BJ (cell line): ENCODE measurements around the gene PROC. TPM values are rescaled to one million over a fixed set of nuclear protein-coding genes. Genes with fewer than 3 reads are reported as not detected.

ENCODE experiments used
- CTCF ChIA-PET: fragments of 350-600 bp; formaldehyde crosslinking; extraction: SDS; loops from one replicate; lab custom pipeline; 2021; ENCODE audit warnings: antibody characterized with exemption, inconsistent platforms; lab: Yijun Ruan, JAX
- POLR2A ChIA-PET: fragments of 300-600 bp; sonication (Branson Sonifier 250); formaldehyde crosslinking; extraction: SDS; loops from one replicate; lab custom pipeline; 2021; ENCODE audit warnings: antibody characterized with exemption; lab: Charles Lee
- DNase-seq: peaks from one replicate; pipeline ENCODE4 v3.0.0-alpha.2; 2011; ENCODE audit warnings: low read depth
- H3K27me3 ChIP-seq: 2 replicates; pipeline ENCODE4 v1.6.0; 2011; ENCODE audit warnings: low read length; ENCODE audit not compliant: control insufficient read depth, insufficient read depth
- H3K36me3 ChIP-seq: 2 replicates; pipeline ENCODE4 v1.5.1; 2011; ENCODE audit warnings: low read length; ENCODE audit not compliant: control insufficient read depth, insufficient read depth
- H3K4me3 ChIP-seq: 2 replicates; pipeline ENCODE4 v1.5.1; 2011; ENCODE audit warnings: low read depth, mild to moderate bottlenecking, control low read depth, low read length
- polyA minus RNA-seq: library from RNA; depleted of rRNA, polyadenylated mRNA; stranded (reverse); fragments of >200 nt; gene quantifications from 2 replicates; pipeline ENCODE4 v1.2.3, GENCODE V29; 2011; rRNA and poly(A)+ RNA removed
- polyA plus RNA-seq: library from polyadenylated mRNA; depleted of rRNA; stranded (reverse); fragments of >200 nt; gene quantifications from 2 replicates; pipeline ENCODE4 v1.2.3, GENCODE V29; 2011; rRNA removed
- TF ChIP-seq, protein P1 (sequence below): IDR thresholded peaks from 2 replicates; pipeline ENCODE4 v1.5.1; 2011; ENCODE audit warnings: low read depth, mild to moderate bottlenecking, control low read depth, inconsistent platforms, low read length, moderate library complexity; ENCODE audit not compliant: insufficient read depth

PROC gene
- polyA plus RNA-seq (0.11 TPM in 1 of 2 replicates, not detected in the other), polyA minus RNA-seq (not detected in 2 replicates)

DNA sequence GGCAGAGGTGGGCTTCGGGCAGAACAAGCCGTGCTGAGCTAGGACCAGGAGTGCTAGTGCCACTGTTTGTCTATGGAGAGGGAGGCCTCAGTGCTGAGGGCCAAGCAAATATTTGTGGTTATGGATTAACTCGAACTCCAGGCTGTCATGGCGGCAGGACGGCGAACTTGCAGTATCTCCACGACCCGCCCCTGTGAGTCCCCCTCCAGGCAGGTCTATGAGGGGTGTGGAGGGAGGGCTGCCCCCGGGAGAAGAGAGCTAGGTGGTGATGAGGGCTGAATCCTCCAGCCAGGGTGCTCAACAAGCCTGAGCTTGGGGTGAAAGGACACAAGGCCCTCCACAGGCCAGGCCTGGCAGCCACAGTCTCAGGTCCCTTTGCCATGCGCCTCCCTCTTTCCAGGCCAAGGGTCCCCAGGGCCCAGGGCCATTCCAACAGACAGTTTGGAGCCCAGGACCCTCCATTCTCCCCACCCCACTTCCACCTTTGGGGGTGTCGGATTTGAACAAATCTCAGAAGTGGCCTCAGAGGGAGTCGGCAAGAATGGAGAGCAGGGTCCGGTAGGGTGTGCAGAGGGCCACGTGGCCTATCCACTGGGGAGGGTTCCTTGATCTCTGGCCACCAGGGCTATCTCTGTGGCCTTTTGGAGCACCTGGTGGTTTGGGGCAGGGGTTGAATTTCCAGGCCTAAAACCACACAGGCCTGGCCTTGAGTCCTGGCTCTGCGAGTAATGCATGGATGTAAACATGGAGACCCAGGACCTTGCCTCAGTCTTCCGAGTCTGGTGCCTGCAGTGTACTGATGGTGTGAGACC, at the start of gene PROC:
TSS of gene PROC (plus strand) at position 128 of the 812 bp plus-strand sequence. CDS start 1,516 bp downstream, outside the sequence.
- no peak for DNase-seq
- TF ChIP-seq, protein P1, sequence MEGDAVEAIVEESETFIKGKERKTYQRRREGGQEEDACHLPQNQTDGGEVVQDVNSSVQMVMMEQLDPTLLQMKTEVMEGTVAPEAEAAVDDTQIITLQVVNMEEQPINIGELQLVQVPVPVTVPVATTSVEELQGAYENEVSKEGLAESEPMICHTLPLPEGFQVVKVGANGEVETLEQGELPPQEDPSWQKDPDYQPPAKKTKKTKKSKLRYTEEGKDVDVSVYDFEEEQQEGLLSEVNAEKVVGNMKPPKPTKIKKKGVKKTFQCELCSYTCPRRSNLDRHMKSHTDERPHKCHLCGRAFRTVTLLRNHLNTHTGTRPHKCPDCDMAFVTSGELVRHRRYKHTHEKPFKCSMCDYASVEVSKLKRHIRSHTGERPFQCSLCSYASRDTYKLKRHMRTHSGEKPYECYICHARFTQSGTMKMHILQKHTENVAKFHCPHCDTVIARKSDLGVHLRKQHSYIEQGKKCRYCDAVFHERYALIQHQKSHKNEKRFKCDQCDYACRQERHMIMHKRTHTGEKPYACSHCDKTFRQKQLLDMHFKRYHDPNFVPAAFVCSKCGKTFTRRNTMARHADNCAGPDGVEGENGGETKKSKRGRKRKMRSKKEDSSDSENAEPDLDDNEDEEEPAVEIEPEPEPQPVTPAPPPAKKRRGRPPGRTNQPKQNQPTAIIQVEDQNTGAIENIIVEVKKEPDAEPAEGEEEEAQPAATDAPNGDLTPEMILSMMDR = no peak
- Histone ChIP-seq H3K27me3 (peaks cover 9% of the 10 kb centered on the region), H3K4me3 (no peak within 1 kb of the TSS), H3K36me3 (no peaks in the 10 kb centered on the region)
- CTCF ChIA-PET = interaction anchor here (0.9 kb wide), 1 partner anchor 11 kb away, joined by 3 read pairs; no protein-coding TSS in a partner anchor
- POLR2A ChIA-PET = no interaction called here

DNA sequence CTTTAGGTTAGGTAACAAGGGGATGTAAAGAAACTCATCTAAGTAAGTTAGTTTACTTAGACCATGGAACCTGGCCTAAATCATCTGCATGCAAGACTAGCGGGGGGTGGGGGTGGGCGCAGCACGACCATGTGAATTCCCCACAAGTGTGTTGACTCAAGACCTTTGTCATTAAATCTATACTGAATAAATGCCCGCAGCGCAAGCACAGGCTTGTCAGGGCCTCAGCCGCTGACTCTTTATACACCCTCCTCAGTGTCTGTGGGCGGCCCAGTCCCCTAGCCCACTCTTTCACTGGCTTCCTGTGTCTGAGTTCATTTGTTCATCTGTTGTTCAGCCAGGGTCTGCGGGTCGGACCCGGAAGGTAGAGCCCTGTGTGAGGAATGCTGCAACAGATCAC, 48.2 kb upstream of the PROC start:
- CTCF ChIA-PET = interaction anchor here (1.4 kb wide), 1 partner anchor 17 kb away, joined by 3 read pairs; no protein-coding TSS in a partner anchor
- no peaks in the 10 kb centered on the region for H3K27me3 ChIP-seq

DNA sequence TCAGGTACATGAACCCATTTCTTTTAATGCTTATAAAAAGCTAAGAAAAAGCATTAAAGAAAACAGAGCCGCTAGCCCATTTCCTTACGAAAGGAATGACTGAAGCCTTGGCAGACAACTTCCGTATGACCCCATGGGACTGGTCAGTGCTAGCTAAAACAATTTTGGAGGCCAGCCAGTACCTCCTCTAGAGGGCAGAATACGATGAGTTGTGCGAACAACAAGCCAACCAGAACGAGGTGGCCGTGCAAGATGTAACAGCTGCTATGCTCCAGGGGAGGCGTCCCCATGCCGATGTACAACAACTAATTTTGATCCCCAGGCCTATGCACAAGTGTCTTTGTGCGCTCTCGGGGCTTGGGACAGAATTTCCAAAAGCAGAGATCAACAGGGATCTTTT, 47.2 kb upstream of the PROC start:
- ChIA-PET POLR2A (no interaction called here), CTCF (no interaction called here)
- no peaks in the 10 kb centered on the region for H3K27me3 ChIP-seq
- no peak overlapping the region for H3K4me3 ChIP-seq
- TF ChIP-seq, protein P1 = no peak
- no peaks in the 10 kb centered on the region for H3K36me3 ChIP-seq
- no peak for DNase-seq

More for the DNA sequence above, 48.2 kb upstream of the PROC start:
- POLR2A ChIA-PET = no interaction called here
- no peak for DNase-seq
- TF ChIP-seq, protein P1 = no peak
- Histone ChIP-seq H3K4me3 (no peak overlapping the region), H3K36me3 (no peaks in the 10 kb centered on the region)

GRCh38 chr2:127373362-127374083, 44.7 kb upstream of the PROC start:
- Histone ChIP-seq H3K4me3 (no peak overlapping the region), H3K36me3 (no peaks in the 10 kb centered on the region), H3K27me3 (no peaks in the 10 kb centered on the region)
- POLR2A ChIA-PET = no interaction called here
- CTCF ChIA-PET = no interaction called here
- TF ChIP-seq, protein P1 = no peak
- DNase-seq = no peak

DNA sequence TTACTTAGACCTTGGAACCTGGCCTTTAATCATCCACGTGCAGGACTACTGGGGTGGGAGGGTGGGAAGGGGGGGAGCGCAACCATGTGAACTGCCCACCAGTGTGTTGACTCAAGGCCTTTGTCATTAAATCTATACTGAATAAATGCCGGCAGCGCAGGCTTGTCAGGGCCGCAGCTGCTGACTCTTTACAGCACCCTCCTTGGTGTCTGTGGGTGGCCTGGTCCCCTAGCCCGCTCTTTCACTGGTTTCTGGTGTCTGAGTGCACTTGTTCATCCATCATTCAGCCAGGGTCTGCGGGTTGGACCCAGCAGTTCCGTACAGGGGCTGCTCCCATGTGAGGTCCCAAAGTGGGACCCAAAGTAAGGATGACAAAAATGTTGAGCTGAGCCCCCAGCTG, 42.0 kb upstream of the PROC start:
- TF ChIP-seq, protein P1 = no peak
- ChIA-PET CTCF (no interaction called here), POLR2A (no interaction called here)

More for the DNA sequence above, 42.0 kb upstream of the PROC start:
- no peak overlapping the region for H3K4me3 ChIP-seq
- no peaks in the 10 kb centered on the region for H3K27me3 ChIP-seq
- no peak for DNase-seq
- H3K36me3 ChIP-seq = no peaks in the 10 kb centered on the region
